Activated T-helper 17 cell treated with anti-CD3 and anti-CD28 coated beads, Interleukin-2, amount 50 U/mL, for 72 hours (primary cell): ENCODE data around the gene ZNF709. TPM values are rescaled to one million over a fixed set of nuclear protein-coding genes. Genes with fewer than 3 reads are reported as not detected.
"Not testable (repeated sequence)": the region's sequence is repeated elsewhere in the genome, so short reads cannot be mapped to it uniquely, and the experiment has no call there.

Source experiments
- ATAC-seq: fragments of 150-1000 bp; cut with Tn5 transposase; replicated peaks from 2 replicates; pipeline ENCODE4 v1.10.0; 2021; ENCODE audit warnings: mild to moderate bottlenecking, moderate library complexity
- H3K27ac Mint-ChIP-seq: one replicate; pipeline ENCODE4 v1.8.0; 2022; ENCODE audit warnings: mixed read lengths
- H3K27me3 Mint-ChIP-seq: one replicate; pipeline ENCODE4 v1.8.0; 2022; ENCODE audit warnings: mixed read lengths
- H3K36me3 Mint-ChIP-seq: one replicate; pipeline ENCODE4 v1.8.0; 2022; ENCODE audit warnings: low read depth, mild to moderate bottlenecking, mixed read lengths
- H3K4me1 Mint-ChIP-seq: one replicate; pipeline ENCODE4 v1.8.0; 2022; ENCODE audit warnings: mixed read lengths
- H3K4me3 Mint-ChIP-seq: one replicate; pipeline ENCODE4 v1.8.0; 2022; ENCODE audit warnings: mild to moderate bottlenecking, mixed read lengths
- H3K9me3 Mint-ChIP-seq: one replicate; pipeline ENCODE4 v1.8.0; 2022; ENCODE audit warnings: mixed read lengths
- total RNA-seq, 2 donors: library from RNA; stranded (reverse); gene quantifications; one replicate each; pipeline ENCODE4 v1.2.3, GENCODE V29; 2022

Gene ZNF709
- total RNA-seq, 2 donors from 2014 or later, result 1.6 to 3.4 TPM

- Mint-ChIP-seq H3K36me3 (no peaks in the 10 kb centered on the region), H3K27ac (peak overlapping the region; percentile 62), H3K4me1 (peaks cover 30% of the 10 kb centered on the region), H3K27me3 (no peaks in the 10 kb centered on the region), H3K4me3 (peak overlapping the region; percentile 33), H3K9me3 (no peaks in the 10 kb centered on the region)
- no peak for ATAC-seq
Observed at GRCh38 chr19:12481781-12482508, 2.7 kb downstream of the ZNF709 start.

GRCh38 chr19:12478234-12478941 is 6.2 kb downstream of the ZNF709 start:
- Mint-ChIP-seq H3K4me1 (peaks cover 25% of the 10 kb centered on the region), H3K9me3 (no peaks in the 10 kb centered on the region), H3K4me3 (no peak overlapping the region), H3K27me3 (no peaks in the 10 kb centered on the region), H3K36me3 (no peaks in the 10 kb centered on the region), H3K27ac (peak overlapping the region; percentile 41)
- ATAC-seq, result no peak

GRCh38 chr19:12467651-12468050 is 17.0 kb downstream of the ZNF709 start:
- H3K4me1 Mint-ChIP-seq, ATAC-seq, H3K27ac Mint-ChIP-seq, H3K4me3 Mint-ChIP-seq, H3K27me3 Mint-ChIP-seq: not testable (repeated sequence)
- peaks cover 26% of the 10 kb centered on the region for H3K9me3 Mint-ChIP-seq
- H3K36me3 Mint-ChIP-seq, result peaks cover 42% of the 10 kb centered on the region

DNA sequence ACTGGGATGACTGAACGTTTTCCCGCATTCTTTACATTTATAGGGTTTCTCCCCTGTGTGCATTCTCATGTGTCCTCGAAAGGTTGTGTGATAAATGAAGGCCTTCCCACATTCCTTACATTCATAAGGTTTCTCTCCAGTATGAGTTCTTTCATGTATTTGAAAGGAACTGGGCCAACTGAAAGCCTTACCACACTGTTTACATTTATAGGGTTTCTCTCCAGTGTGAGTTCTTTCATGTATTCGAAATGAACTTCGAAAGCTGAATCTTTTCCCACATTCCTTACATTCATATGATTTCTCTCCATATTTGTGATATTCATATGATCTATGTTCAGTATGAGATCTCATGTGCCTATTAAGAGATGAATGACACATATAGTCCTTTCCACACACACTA is 19.4 kb downstream of the ZNF709 start:
- Mint-ChIP-seq H3K27me3 (no peaks in the 10 kb centered on the region), H3K9me3 (peaks cover 21% of the 10 kb centered on the region), H3K4me3 (no peak overlapping the region), H3K36me3 (peaks cover 43% of the 10 kb centered on the region), H3K4me1 (no peaks in the 10 kb centered on the region), H3K27ac (no peak overlapping the region)
- no peak for ATAC-seq

- H3K36me3 Mint-ChIP-seq, result peaks cover 41% of the 10 kb centered on the region
- no peaks in the 10 kb centered on the region for H3K4me1 Mint-ChIP-seq
- no peak overlapping the region for H3K4me3 Mint-ChIP-seq
- no peaks in the 10 kb centered on the region for H3K27me3 Mint-ChIP-seq
- peaks cover 20% of the 10 kb centered on the region for H3K9me3 Mint-ChIP-seq
- no peak overlapping the region for H3K27ac Mint-ChIP-seq
- no peak for ATAC-seq
Observed at GRCh38 chr19:12464769-12465168, 19.8 kb downstream of the ZNF709 start.

- H3K4me3 Mint-ChIP-seq, H3K4me1 Mint-ChIP-seq, H3K27ac Mint-ChIP-seq, H3K27me3 Mint-ChIP-seq, ATAC-seq: not testable (repeated sequence)
- peaks cover 20% of the 10 kb centered on the region for H3K9me3 Mint-ChIP-seq
- H3K36me3 Mint-ChIP-seq, result peaks cover 45% of the 10 kb centered on the region
Observed at GRCh38 chr19:12464139-12464538, 20.5 kb downstream of the ZNF709 start.

- H3K9me3 Mint-ChIP-seq, result peaks cover 24% of the 10 kb centered on the region
- ATAC-seq, result no peak
- no peaks in the 10 kb centered on the region for H3K27me3 Mint-ChIP-seq
- H3K36me3 Mint-ChIP-seq, result no peaks in the 10 kb centered on the region
- no peak overlapping the region for H3K27ac Mint-ChIP-seq
- no peaks in the 10 kb centered on the region for H3K4me1 Mint-ChIP-seq
- H3K4me3 Mint-ChIP-seq, result no peak overlapping the region
Observed at GRCh38 chr19:12453495-12453894, 31.1 kb downstream of the ZNF709 start.

DNA sequence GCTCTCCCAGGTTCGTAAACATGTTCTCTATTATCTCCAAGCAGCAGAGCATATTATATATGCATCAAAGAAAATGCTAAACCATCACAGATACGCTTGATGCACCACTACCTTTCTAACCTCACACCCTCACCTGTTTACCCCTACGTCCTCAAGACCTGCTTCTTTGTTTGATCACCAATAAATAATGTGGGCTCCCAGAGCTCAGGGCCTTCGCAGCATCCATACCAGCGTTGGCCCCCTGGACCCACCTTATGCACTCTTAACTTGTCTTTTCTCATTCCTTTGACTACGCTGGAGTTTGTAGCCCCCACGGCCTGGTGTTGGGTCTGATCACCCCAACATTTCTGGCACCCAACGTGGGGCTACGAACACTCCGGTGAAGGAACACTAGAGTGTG is 33.8 kb downstream of the ZNF709 start:
- H3K4me3 Mint-ChIP-seq, result no peak overlapping the region
- no peak for ATAC-seq
- no peak overlapping the region for H3K27ac Mint-ChIP-seq
- H3K9me3 Mint-ChIP-seq, result peaks cover 24% of the 10 kb centered on the region
- H3K27me3 Mint-ChIP-seq, result no peaks in the 10 kb centered on the region
- no peaks in the 10 kb centered on the region for H3K4me1 Mint-ChIP-seq
- no peaks in the 10 kb centered on the region for H3K36me3 Mint-ChIP-seq

GRCh38 chr19:12448808-12449207 is 35.8 kb downstream of the ZNF709 start:
- Mint-ChIP-seq H3K4me3 (no peak overlapping the region), H3K27ac (no peak overlapping the region), H3K4me1 (no peaks in the 10 kb centered on the region), H3K27me3 (no peaks in the 10 kb centered on the region), H3K36me3 (no peaks in the 10 kb centered on the region), H3K9me3 (peaks cover 31% of the 10 kb centered on the region)
- ATAC-seq, result no peak

DNA sequence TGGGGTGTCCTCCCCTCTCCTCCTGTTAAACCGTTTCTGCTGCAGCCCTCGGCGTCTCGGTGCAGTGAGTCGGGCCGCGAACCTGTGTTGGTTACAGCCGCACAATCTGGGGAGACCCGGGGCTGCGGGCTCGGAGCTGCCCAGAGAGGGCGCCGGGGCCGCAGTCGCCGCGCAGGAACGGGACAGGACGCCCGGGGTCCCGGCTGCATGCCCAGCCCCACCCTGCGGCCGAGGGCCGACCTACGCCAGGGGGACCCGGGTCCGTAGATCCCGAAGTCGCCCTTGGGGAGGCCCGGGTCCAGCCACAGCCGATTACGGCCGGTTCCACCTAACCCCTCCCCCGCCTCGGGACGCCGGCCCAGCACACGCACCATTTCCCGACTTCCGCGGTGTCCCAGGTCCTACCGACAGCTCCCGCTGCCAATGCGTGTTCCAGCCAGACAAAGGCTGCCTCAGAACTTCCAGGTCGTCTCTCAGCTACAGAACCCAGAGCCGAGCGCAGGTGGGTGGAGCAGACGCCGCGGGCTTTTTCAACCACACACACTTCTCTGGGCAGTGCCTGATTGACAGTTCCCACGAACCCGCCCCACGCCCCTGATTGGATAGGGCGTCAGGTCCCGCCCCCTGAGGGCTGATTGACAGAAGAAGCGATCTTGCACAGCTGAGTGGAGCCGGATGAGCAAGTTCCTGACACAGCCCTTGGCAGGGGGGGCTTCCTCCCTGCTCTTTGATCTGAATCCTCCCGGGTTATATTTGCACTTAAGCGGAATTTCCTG is 43.9 kb downstream of the ZNF709 start, which contains the start of gene ZNF443:
Gene ZNF443 (minus strand): TSS at position 481 of the 776 bp plus-strand sequence. CDS start 107 bp downstream, at position 374.
- peaks cover 5% of the 10 kb centered on the region for H3K4me1 Mint-ChIP-seq
- peaks cover 7% of the 10 kb centered on the region for H3K9me3 Mint-ChIP-seq
- H3K27ac Mint-ChIP-seq, result peak within 1 kb of the TSS; percentile 83
- H3K36me3 Mint-ChIP-seq, result no peaks in the 10 kb centered on the region
- peak; percentile 98 for ATAC-seq
- no peaks in the 10 kb centered on the region for H3K27me3 Mint-ChIP-seq
- peak within 1 kb of the TSS; percentile 96 for H3K4me3 Mint-ChIP-seq

DNA sequence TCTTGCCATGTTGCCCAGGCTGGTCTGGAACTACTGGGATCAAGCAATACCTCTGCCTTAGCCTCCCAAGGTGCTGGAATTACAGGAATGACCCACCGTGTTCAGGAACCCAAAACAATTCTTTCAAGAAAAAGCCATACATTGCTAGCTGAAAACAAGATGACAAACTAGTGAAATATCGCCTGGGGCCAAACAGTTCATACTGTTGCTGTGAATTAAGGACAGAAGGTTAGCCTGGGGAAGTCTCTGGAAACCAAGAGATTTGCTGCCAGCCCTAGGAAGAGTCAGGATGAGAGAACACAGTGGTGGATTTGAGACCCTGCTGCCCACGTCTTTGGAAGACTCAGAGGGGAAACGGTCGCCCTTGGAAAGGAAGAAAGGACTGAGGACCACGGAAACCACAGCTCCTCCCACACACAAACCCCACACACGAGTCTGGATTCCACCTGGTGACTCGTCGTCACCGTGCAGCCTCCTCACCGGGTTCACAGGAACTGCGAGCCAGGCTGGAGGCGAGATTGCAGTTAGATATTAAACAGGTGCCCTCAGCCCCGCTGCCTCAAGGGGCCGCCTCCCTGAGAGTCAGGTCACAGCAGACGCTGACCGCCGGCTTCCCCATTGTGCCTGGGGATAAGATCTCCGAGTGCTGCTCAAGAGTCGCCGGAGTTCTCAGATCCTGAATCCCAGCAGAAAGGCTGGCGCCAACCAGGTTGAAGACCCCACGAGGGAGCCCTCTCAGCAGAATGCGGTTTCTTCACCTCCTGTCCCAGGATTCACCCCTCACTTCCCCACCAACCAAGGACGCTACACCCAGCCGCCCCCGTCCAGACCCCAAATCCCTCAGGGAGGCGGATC is 44.7 kb downstream of the ZNF709 start:
- Mint-ChIP-seq H3K9me3 (peaks cover 11% of the 10 kb centered on the region), H3K27ac (peak overlapping the region; percentile 83), H3K4me3 (peak overlapping the region; percentile 96)
- H3K27me3 Mint-ChIP-seq, H3K36me3 Mint-ChIP-seq, H3K4me1 Mint-ChIP-seq: not testable (repeated sequence)
- peak; percentile 42 for ATAC-seq

DNA sequence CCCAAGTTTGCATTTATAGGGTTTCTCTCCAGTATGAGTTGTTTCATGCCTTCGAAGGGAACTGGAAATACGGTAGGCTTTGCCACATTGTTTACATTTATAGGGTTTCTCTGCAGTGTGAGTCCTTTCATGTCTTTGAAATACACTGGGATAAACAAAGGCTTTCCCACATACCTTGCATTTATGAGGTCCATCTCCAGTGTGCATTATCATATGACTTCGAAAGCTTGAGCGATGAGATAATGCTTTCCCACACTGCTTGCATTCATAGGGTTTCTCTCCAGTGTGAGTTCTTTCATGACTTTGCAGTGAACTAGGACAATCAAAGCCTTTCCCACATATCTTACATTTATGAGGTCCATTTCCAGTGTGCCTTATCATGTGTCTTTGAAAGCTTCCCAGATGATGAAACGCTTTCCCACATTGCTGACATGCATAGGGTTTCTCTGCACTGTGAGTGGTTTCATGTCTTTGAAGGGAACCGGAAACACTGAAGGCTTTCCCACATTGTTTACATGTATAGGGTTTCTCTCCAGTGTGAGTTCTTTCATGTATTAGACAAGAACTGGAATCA is 53.8 kb downstream of the ZNF709 start:
- Mint-ChIP-seq H3K36me3 (peaks cover 63% of the 10 kb centered on the region), H3K9me3 (peaks cover 21% of the 10 kb centered on the region)
- H3K27me3 Mint-ChIP-seq, H3K27ac Mint-ChIP-seq, H3K4me3 Mint-ChIP-seq, H3K4me1 Mint-ChIP-seq, ATAC-seq: not testable (repeated sequence)

GRCh38 chr19:12425888-12426274 is 58.7 kb downstream of the ZNF709 start:
- Mint-ChIP-seq H3K4me3 (no peak overlapping the region), H3K4me1 (no peaks in the 10 kb centered on the region), H3K27me3 (no peaks in the 10 kb centered on the region), H3K27ac (no peak overlapping the region), H3K36me3 (peaks cover 26% of the 10 kb centered on the region), H3K9me3 (peaks cover 9% of the 10 kb centered on the region)
- no peak for ATAC-seq
